DMS53 (cell line): Measurements from ENCODE around the gene ARV1.
A peak's percentile ranks its signal among the peaks of the same experiment; 100 is the strongest.
"Not testable (repeated sequence)": the region's sequence is repeated elsewhere in the genome, so short reads cannot be mapped to it uniquely, and the experiment has no call there.

Experiments
- DNase-seq: peaks from one replicate; lab custom pipeline; 2025; lab: John Stamatoyannopoulos, UW

The ARV1 gene

DNA sequence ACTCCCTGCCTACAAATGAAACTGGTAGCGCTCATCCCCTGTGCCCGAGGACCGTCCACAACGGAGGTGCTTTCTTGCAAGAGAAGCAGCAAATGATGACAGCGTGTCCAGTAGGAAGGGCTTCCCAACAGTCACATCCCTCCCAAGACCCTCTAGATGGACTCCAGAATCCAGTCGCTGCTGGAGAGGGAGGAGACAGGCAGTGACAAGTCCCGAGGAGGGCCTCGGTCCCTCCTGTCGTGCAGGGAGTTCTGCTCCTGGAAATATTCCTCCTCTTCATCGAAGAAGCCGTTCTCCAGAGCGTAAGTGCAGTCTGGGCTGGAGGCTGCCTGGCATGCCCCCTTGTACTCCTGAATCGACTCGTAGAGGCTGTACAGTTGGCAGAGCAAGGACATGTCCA, 40.8 kb downstream of the ARV1 start:
- no peak for DNase-seq

DNA sequence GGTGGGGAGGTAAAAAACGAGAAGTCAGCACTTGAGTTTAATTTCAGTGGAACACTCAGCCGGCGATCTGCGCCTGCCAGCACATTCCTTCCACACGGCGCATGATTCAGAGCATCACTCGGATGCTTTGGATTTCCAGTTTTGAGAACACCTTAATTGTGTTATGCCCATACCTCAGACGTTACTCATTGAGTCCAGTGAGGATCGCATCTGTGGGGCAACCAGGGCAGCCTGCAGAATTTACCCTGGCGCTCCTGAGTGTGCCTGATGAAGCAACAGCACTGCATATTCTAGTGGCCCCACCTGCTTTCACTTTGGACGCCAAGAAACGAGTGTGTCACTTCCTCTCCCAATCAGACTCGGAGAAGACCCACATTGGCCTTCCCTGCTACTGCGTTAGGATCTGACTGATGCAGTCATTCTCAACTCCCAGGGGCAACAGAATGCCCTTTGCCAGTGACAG, 41.3 kb downstream of the ARV1 start:
- DNase-seq = no peak

DNA sequence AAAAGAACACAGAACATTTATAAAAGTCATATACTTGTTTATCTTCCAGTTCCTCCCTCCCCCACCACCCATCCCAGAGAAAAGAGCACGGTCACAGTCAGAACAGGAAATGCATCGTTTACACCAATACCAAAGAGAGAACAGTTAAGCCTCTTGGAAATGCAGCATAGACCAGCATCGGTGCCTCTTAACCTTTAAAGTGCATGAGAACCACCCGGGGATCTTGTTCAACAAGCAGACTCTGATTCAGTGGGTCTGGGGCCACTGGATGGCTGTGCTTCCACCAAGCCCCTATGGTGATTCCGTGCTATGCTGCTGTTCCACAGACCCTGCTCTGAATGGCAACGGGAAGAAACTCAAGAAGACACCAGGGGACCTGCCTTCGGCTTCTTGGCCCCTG, 41.9 kb downstream of the ARV1 start:
- no peak for DNase-seq

DNA sequence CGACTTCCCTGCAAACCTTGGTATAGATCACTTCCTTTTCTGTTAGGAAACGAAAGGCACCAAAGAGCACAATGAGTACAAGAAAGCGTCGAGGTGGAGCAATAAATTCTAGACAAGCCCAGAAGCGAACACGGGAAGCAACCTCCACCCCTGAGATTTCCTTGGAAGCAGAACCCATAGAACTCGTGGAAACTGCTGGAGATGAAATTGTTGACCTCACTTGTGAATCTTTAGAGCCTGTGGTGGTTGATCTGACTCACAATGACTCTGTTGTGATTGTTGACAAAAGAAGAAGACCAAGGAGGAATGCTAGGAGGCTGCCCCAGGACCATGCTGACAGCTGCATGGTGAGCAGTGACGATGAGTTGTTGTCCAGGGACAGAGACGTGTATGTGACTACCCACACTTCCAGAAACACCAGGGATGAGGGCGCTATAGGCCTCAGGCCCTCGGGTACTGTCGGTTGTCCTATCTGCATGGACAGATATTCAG, 42.7 kb downstream of the ARV1 start:
- no peak for DNase-seq

DNA sequence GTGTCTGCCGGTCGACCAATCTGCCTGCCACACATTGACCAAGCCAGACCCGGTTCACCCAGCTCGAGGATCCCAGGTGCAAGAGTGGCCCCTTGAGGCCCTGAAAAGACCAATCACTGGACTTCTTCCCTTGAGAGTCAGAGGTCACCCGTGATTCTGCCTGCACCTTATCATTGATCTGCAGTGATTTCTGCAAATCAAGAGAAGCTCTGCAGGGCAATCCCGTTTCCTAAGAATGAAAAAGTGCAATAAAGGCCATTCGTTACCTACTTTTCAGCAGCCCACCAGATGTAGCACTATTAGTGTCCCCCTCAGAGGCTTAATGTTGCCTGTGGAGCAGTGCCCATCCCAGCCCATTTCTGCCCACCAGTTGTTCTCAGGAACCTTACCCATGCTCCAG, 43.6 kb downstream of the ARV1 start:
- not testable (repeated sequence) for DNase-seq

DNA sequence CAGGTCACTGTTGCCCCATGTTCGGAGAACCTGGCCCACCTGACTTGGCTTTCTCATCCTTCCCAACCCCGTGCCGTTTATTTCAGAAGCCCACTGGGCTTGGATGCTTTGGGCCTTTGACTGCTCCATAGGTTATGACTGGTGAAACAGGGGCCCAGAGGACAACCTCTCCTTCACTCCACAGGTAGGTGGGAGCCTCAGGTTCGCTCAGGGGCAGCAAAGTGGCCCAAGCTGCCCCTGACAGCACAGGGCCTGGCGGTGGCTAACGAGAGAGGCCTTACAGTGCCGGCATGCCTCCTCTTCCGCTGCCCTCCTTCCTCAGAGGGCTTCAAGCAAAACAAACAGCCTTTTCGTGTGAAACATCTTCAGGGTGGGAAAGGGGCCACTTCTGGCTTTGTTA, 44.3 kb downstream of the ARV1 start:
- DNase-seq = no peak

DNA sequence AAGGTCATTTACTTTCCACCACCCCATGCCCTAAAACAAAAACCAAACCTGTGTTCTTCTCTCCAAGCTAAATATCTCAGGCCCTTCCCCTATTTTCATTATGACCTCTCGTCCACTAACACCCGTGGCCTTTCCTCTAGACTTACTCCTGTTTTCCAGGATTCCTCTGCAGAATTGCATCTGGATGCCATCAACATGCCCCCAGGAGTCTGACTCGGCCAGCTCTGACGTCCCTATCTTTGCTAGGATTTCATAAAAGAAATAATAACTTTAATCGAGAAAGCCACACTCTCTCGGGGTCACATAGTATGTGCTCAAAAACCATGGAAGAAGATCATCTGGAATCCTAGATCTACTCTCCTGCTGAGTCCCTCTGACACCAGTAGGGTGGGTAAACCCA, 47.7 kb downstream of the ARV1 start:
- no peak for DNase-seq

DNA sequence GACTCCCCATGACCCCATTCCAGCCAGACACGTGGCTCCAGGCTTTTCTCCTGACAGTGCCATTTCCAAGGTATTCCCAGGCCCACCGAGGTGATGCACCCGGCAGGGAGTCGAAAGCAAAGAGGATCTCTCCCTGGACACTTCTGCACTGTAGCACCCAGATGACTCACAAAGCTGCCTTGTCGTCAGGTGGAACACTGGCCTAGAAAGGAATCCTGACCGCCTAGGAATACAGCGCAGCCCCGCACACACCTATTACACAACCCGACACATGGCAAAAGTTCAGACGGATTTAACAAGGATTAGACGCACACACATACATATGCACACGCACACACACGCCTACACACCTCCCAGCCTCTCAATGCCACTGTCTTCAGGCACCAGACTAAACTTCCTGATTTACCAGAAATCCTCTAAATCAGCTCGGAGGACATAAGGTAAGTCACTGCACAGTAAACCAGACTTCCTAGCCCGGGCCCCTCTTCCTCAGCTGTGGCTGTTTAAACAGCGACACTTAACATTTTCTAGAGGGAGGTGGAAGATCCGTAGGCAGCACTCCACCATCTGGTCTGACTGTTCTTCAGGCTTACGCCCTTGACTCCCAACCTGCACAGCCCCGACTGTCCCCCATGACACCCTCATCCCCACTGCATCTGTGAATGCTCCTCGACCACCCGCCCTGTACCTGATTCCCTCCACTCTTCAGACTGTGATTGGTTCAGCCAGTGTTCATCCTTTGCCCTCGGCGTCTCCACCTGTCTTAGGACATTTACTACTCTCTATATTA, 48.4 kb downstream of the ARV1 start:
- DNase-seq = no peak

DNA sequence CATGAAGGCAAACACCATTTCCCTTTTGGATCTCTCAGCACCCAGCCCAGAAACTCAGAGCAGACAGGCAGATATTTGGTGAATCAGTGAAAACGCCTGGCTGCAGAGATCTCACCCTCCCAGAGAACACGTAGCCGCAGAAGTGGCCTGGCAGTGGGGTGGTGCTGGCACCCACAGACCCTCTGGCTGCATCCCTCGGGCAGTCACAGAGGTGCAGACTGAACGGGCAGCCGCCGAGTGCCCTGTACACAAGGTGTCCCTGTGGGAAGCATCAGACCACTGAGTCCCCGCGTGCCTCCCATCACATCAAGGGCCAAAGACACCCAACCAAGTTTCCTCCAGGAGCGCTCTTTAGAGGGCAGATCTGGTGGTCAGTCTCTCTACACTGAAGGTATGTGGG, 49.1 kb downstream of the ARV1 start:
- DNase-seq = no peak

DNA sequence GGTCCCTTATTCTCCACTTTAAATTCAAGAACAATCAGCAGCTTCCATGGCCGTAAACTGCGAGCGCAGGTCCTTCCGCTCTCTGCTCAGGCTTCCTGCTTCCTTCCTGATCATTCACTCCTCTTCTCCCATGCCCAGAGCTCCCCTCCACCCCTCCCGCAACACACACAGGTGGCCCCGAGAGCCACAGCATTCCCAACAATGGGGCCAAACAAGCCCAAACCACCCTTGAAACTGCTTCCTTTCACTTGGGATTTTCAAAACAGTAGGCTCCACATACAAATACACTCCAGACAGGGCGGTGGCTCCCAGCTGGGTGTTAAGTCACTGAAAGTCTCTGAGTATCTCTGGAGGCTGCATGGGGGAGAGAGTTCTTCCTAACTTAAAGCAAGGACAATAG, 49.8 kb downstream of the ARV1 start:
- peak; percentile 16 for DNase-seq

DNA sequence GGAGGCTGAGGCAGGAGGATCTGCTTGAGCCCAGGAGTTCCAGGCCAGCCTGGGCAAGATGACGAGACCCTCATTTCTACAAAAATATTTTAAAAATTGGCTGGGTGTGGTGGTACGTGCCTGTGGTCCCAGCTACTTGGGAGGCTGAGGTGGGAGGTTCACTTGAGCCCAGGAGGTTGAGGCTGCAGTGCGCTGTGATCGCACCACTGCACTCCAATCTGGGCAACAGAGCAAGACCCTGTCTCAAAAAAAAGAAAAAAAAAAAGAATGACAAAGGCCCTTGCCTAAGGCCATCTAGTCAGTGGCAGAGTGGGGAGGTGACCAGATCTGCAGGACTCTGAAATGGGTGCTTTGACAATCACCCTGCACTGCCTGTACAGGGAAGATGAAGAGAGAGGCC, 50.4 kb downstream of the ARV1 start:
- not testable (repeated sequence) for DNase-seq

DNA sequence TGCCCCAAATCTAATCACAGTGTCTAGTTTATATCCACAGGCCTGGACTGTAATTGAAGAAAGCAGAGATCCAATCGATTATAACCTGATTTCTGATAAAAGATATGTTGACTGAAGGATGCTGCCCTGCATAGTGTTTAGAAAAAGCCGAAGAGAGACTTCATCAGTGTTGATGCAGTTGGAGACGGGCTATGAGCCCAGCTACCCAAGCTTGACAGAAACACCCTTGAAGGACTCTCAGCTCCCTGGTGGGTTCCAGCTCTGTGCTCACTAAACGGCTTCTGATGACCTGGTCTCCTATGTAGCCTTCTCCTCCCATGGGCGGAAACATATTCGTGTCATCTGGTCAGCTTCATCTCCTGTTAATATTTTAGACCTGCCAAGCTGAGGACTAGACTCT, 50.9 kb downstream of the ARV1 start:
- no peak for DNase-seq

DNA sequence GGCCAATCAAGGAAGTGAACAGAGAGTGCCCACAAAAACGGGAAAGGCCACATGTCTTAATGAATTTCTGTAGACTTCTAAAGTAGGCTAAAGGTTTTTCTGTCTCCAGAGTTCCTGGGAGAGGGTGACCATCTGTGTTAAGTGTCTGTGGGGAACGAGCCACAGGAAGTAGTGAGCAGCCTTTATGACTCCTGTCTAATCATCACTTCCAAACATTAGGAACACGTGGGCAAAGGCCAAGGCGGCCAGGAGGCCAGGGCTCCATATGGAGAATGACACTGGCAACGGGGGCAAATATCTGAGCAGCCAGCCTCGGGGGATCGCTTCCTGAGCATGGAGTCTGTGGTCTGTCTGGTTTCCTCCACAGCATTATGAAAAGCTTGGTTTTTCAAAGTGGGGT, 54.1 kb downstream of the ARV1 start:
- no peak for DNase-seq

DNA sequence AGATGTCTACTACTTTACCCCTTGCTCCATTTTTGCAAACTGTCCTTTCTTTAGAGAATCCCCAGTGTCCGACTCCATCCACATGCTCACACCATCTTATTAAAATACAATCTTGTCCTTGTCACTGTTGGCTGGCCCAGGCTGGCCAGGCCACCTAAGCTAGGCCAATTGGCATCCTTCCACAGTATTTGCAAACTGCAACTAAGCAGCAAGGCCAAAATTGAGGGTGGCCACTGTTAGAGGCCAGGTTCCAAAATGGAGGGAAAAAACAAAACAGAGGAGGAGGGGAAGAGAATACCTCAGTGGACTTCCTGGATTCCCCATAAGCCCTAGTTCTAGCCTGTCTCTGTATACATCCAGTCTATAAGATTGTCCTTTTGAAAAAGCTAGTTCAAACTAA, 56.9 kb downstream of the ARV1 start:
- DNase-seq = no peak

DNA sequence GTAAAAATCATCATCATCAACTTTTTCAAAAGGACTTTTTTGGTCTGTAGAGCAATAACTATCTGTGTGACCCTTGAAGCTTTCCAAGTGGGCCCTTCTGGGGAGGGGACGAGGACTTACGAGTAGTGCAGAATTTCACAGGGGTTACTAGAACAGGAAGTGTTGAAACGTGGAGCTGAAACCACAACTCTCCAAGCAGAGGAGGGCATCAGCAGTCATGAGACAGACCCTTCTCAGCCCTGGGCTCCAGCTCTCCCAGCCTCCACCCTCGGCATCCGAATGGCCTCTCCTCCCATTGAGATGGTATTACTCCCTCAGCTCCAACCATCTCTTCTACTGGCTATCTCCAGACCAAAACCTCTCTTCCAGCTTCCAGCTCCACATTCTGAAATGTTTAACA, 57.5 kb downstream of the ARV1 start:
- DNase-seq = no peak

DNA sequence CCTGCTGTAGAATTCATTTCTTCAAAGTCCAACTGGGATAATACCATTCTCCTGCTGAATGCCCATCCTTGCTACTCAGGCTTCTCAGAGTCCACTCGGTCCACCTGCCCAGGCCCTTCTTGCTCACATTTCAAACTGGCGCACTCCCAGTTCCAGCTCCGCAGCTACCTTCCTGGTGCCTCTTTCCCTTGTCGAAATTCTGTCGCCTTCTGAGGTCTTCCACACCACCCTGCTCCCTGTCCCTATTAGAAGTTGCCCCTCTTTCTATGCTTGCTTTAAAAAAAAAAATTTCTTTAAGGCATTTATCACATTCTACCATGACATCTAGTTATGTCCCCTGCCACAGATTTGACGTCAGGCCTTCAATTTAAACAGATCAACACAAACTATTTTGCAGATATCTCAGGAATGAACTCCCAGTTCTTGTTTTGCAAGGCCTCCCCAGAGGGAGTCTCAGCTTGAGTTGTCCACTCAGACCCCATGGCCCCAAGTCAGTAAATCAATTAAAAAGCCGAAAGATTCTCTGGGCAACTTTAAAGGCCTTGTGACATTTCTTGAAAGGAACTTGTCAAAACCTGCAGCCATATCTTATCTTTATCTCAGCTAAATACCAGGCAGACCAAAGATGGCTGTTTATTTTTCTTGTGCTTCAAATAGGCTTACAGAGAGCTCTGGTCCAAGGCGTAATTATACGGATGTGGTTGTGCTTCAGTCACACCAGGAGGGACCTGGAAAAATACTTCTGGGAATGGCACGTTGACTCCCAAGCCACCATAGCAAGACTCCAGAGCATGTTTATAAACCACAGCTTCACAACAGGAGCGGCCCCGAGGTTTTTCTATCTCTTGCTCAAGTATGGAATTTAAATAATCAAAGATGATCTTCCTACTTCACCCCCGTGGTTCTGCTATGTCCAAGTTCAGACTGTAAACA, 59.0 kb downstream of the ARV1 start:
- no peak for DNase-seq

DNA sequence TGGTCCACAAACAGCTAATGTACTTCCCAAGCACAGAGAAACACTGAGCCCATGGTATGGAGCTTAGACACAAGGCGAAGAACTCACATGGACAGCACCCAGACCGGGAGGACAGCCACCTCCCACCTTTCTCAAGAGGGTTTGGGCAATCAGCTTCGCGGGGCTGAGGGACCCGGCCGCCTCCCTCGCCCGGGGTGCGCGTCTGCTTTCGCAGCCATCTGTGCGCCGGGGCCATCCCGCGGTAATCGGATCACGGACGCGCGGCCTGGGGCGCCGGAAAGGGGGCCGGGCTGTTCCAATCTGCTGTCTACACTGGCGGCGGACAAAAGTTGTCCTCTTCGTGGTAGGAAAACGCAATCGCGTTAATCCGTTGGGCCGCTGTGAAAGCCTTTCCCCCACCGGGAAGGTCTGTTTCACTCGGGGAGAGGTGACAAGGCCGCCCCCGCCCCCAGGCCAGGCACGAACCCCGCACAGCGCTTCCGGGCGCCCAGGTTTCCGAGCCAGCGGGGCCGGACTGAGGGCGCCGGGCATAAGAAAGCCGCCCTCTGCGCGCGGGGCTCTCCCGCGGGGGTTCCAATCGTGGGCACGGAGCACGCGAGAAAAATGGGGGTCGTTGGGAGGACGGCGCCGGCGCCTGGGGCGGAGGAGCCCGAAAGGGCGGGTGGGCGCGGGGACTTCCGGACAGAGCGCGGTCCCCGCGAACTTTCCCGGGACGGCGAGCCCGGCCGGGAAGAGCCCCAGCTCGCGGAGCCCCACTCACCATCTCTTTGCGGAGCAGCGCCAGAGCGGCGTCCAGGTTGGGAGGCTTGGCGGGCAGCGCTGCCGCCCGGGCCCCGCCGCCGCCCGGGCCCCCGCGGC, 60.5 kb downstream of the ARV1 start:
- peak; percentile 75 for DNase-seq

DNA sequence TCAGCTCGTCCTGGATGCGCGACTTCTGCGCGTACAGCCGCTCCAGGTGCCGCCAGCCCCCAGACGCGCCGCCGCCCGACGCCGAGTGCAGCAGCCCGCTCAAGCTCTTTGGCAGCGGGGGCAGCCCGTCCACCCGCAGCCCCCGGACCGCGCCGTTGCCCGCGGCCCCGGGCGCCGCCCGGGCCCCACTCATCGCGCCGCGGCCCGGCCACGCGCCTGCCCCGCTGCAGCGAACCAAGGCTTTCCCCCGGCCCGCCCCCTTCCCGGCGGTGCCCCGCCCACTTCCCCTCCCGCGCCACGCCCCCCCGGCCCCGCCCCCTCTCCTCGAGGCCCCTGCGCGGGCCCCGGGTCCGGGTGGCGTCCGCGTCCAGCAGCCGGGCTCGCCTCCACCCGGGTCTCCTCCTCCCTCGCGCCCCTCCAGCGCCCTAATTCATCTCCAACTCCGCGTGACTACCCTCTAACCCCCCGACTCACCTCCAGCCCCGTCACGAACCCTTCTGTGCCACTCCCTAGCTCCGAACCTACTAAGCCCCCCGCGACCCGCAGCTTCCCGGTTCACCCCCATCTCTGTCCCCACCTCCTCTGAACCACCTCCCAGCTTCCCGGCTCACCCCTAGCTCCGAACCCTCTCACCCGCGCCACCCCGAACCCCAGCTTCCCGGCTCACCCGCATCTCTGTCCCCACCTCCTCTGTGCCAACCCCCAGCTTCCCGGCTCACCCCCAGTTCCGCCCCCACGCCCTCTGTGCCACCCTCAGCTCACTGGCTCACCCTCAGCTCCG, 61.3 kb downstream of the ARV1 start, which contains the start of gene FAM89A:
TSS of gene FAM89A (minus strand) at position 236 of the 781 bp plus-strand sequence. CDS start at position 193, 43 bp downstream.
- peak; percentile 80 for DNase-seq

DNA sequence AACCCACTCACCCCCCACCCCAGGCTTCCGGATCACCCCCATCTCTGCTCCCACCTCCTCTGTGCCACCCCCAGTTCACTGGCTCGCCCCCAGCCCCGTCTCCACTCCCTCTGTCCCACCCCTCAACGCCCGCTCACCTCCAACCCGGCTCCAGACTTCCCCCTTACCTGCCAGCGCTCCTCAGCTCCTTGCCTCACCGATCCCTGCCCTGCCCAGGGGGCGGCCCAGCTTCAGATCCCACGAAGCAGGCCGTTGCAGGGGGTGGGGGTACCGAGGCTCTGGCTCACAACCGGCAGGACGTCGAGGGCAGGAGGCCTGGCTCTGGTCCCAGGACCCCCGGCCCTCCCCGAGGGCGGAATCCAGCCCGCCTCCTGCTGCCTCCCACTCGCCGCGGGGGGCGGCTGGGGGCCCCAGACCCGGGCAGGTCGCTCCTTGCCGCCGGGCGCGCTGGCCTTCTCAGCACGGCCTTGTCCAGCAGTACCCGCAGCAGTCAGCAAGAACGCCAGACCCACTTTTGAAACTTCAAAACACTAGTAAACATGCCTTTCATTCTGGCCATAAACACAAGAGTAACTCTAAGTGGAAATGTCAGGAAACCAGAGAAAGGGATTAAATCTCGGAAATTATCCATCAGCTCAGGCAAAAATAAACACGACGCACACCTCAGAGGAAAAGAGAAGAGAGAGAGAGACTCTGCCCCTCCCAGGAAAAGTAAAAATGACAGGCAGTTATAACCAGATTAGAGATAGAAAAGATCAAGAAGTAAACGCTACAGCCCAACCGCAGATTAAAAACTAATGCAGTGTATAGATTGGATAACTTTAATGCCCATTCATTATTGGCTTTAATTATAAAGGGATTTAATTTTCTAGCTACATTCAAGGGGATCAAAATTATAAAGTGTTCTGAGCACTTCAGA, 62.2 kb downstream of the ARV1 start:
- DNase-seq = peak; percentile 31

DNA sequence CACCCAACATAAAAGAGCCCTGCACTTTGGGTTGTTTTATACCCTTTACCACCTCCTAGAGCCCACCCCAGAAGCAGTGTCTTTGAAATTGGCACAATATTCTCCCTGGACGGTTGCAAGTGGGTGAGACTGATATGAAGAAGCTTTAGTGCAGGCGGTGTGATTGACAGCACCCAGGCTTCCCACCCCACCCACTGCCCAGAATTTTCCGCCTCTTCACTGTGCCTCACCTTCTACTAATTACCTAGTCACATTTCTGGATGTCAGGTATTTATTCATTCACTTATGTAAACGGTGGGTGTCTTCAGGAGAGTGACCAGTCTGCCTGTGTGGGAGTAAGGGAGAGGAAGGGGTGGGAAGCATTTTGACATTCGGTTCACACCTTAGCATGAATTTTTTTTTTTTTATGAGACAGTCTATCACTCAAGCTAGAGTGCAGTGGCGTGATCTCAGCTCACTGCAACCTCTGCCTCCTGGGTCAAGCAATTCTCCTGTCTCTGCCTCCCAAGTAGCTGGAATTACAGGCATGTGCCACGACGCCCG, 62.9 kb downstream of the ARV1 start:
- DNase-seq = no peak
